SJSA1 (cell line): ENCODE results near the gene NHERF2. TPM values are rescaled to one million over a fixed set of nuclear protein-coding genes. Genes with fewer than 3 reads are reported as not detected.
"Not testable (repeated sequence)": the region's sequence is repeated elsewhere in the genome, so short reads cannot be mapped to it uniquely, and the experiment has no call there.

Source experiments
- DNase-seq, 2 experiments: peaks; one replicate each; pipeline ENCODE4 v3.0.0-alpha.2; 2015 to 2020; ENCODE audit warnings: low spot score in 2 of 2, low read depth in 1 of 2
- H3K27ac ChIP-seq: fragments of 250-450 bp; sonication (Bioruptor Pico); 2 replicates; pipeline ENCODE4 v1.5.1; 2020; ENCODE audit warnings: mild to moderate bottlenecking, moderate library complexity
- H3K27me3 ChIP-seq: fragments of 250-450 bp; sonication (Bioruptor Pico); replicated peaks from 2 replicates; pipeline ENCODE4 v1.5.1; 2020; ENCODE audit warnings: mild to moderate bottlenecking, moderate library complexity
- H3K36me3 ChIP-seq: fragments of 250-450 bp; sonication (Bioruptor Pico); 2 replicates; pipeline ENCODE4 v1.5.1; 2020; ENCODE audit warnings: mild to moderate bottlenecking
- H3K4me1 ChIP-seq: fragments of 250-450 bp; sonication (Bioruptor Pico); replicated peaks from 2 replicates; pipeline ENCODE4 v1.6.1; 2021; ENCODE audit warnings: mild to moderate bottlenecking
- H3K4me3 ChIP-seq: fragments of 250-450 bp; sonication (Bioruptor Pico); 2 replicates; pipeline ENCODE4 v1.5.1; 2020; ENCODE audit warnings: mild to moderate bottlenecking
- H3K9me3 ChIP-seq: fragments of 250-450 bp; sonication (Bioruptor Pico); replicated peaks from 2 replicates; pipeline ENCODE4 v1.5.1; 2020; ENCODE audit warnings: mild to moderate bottlenecking
- total RNA-seq: library from RNA; depleted of rRNA; stranded (reverse); fragments of >200 nt; shearing (Covaris generic); gene quantifications from 2 replicates; pipeline ENCODE4 v1.2.3, GENCODE V29; 2014

The NHERF2 gene
- total RNA-seq, 1 experiment from 2014 or later = 50.2 TPM

- H3K9me3 ChIP-seq = peaks cover 4% of the 10 kb centered on the region; the same call in 1 of the 2 replicates
- H3K4me1 ChIP-seq = peaks cover 39% of the 10 kb centered on the region
- DNase-seq = no peak
- H3K27me3 ChIP-seq = no peaks in the 10 kb centered on the region
- peaks cover 72% of the 10 kb centered on the region for H3K36me3 ChIP-seq
- no peak overlapping the region for H3K4me3 ChIP-seq
- H3K27ac ChIP-seq = no peak overlapping the region
Measured at GRCh38 chr16:2006317-2006716, 20.4 kb upstream of the NHERF2 start.

GRCh38 chr16:2007081-2007836, 19.4 kb upstream of the NHERF2 start:
- DNase-seq = no peak
- Histone ChIP-seq H3K27ac (no peak overlapping the region), H3K27me3 (no peaks in the 10 kb centered on the region), H3K4me1 (peaks cover 39% of the 10 kb centered on the region), H3K36me3 (peaks cover 63% of the 10 kb centered on the region), H3K9me3 (peaks cover 4% of the 10 kb centered on the region; the same call in 1 of the 2 replicates), H3K4me3 (no peak overlapping the region)

- H3K27me3 ChIP-seq = no peaks in the 10 kb centered on the region
- peaks cover 39% of the 10 kb centered on the region for H3K4me1 ChIP-seq
- H3K4me3 ChIP-seq = peak overlapping the region; percentile 100
- H3K36me3 ChIP-seq = peaks cover 55% of the 10 kb centered on the region
- DNase-seq = no peak
- no peak overlapping the region for H3K27ac ChIP-seq
- H3K9me3 ChIP-seq = peaks cover 4% of the 10 kb centered on the region; the same call in 1 of the 2 replicates
Measured at GRCh38 chr16:2008009-2008526, 18.6 kb upstream of the NHERF2 start.

GRCh38 chr16:2008631-2009163, 18.0 kb upstream of the NHERF2 start:
- Histone ChIP-seq H3K4me3 (peak overlapping the region; percentile 100), H3K9me3 (peaks cover 4% of the 10 kb centered on the region; the same call in 1 of the 2 replicates), H3K27me3 (no peaks in the 10 kb centered on the region), H3K36me3 (peaks cover 48% of the 10 kb centered on the region), H3K27ac (peak overlapping the region; percentile 91), H3K4me1 (peaks cover 39% of the 10 kb centered on the region)
- no peak for DNase-seq

- DNase-seq = no peak
- Histone ChIP-seq H3K4me1 (peaks cover 35% of the 10 kb centered on the region), H3K9me3 (peaks cover 4% of the 10 kb centered on the region; the same call in 1 of the 2 replicates)
Measured at GRCh38 chr16:2009164-2009711, 17.5 kb upstream of the NHERF2 start.

GRCh38 chr16:2009791-2010510, 16.8 kb upstream of the NHERF2 start, which contains the start of gene ZNF598:
Gene ZNF598 (minus strand): TSS chr16:2009821.
- Histone ChIP-seq H3K4me3 (peak within 1 kb of the TSS; percentile 100), H3K27ac (peak within 1 kb of the TSS; percentile 91), H3K4me1 (peaks cover 32% of the 10 kb centered on the region), H3K36me3 (peaks cover 43% of the 10 kb centered on the region), H3K27me3 (no peaks in the 10 kb centered on the region), H3K9me3 (peaks cover 4% of the 10 kb centered on the region; the same call in 1 of the 2 replicates)
- peak; percentile 75 to 83 for DNase-seq

More at GRCh38 chr16:2009164-2009711, 17.5 kb upstream of the NHERF2 start:
- peak overlapping the region; percentile 91 for H3K27ac ChIP-seq
- no peaks in the 10 kb centered on the region for H3K27me3 ChIP-seq
- peak overlapping the region; percentile 100 for H3K4me3 ChIP-seq
- H3K36me3 ChIP-seq = peaks cover 47% of the 10 kb centered on the region

- Histone ChIP-seq H3K4me1 (peaks cover 32% of the 10 kb centered on the region), H3K36me3 (peaks cover 28% of the 10 kb centered on the region)
- not testable (repeated sequence) for H3K9me3 ChIP-seq, H3K27ac ChIP-seq, H3K27me3 ChIP-seq, H3K4me3 ChIP-seq, DNase-seq
Measured at GRCh38 chr16:2011726-2012125, 15.0 kb upstream of the NHERF2 start.

GRCh38 chr16:2013527-2013926, 13.2 kb upstream of the NHERF2 start:
- Histone ChIP-seq H3K27ac (no peak overlapping the region), H3K36me3 (peaks cover 10% of the 10 kb centered on the region), H3K4me3 (no peak overlapping the region), H3K9me3 (peaks cover 4% of the 10 kb centered on the region; the same call in 1 of the 2 replicates), H3K27me3 (no peaks in the 10 kb centered on the region), H3K4me1 (peaks cover 18% of the 10 kb centered on the region)
- DNase-seq = no peak

- no peak overlapping the region for H3K4me3 ChIP-seq
- no peak for DNase-seq
- no peaks in the 10 kb centered on the region for H3K9me3 ChIP-seq
- peaks cover 14% of the 10 kb centered on the region for H3K4me1 ChIP-seq
- H3K36me3 ChIP-seq = no peaks in the 10 kb centered on the region
- H3K27ac ChIP-seq = no peak overlapping the region
- H3K27me3 ChIP-seq = peaks cover 17% of the 10 kb centered on the region
Measured at GRCh38 chr16:2015117-2015946, 11.4 kb upstream of the NHERF2 start.

- Histone ChIP-seq H3K36me3 (no peaks in the 10 kb centered on the region), H3K4me1 (peaks cover 14% of the 10 kb centered on the region), H3K27me3 (peaks cover 22% of the 10 kb centered on the region), H3K27ac (no peak overlapping the region), H3K9me3 (no peaks in the 10 kb centered on the region), H3K4me3 (no peak overlapping the region)
- no peak for DNase-seq
Measured at GRCh38 chr16:2015947-2016208, 10.8 kb upstream of the NHERF2 start.

GRCh38 chr16:2016407-2016922, 10.2 kb upstream of the NHERF2 start:
- Histone ChIP-seq H3K4me1 (peaks cover 14% of the 10 kb centered on the region), H3K4me3 (no peak overlapping the region), H3K27ac (no peak overlapping the region), H3K27me3 (peaks cover 24% of the 10 kb centered on the region), H3K9me3 (no peaks in the 10 kb centered on the region), H3K36me3 (no peaks in the 10 kb centered on the region)
- no peak for DNase-seq

- DNase-seq = no peak
- H3K27me3 ChIP-seq = peaks cover 24% of the 10 kb centered on the region
- H3K9me3 ChIP-seq = no peaks in the 10 kb centered on the region
- no peaks in the 10 kb centered on the region for H3K36me3 ChIP-seq
- peaks cover 31% of the 10 kb centered on the region for H3K4me1 ChIP-seq
- H3K27ac ChIP-seq = no peak within 1 kb of the TSS
- H3K4me3 ChIP-seq = no peak within 1 kb of the TSS
Measured at GRCh38 chr16:2019518-2019920, 7.2 kb upstream of the NHERF2 start, which contains the start of gene NPW. Gene NPW (plus strand): TSS chr16:2019785.
